Lower leg skin (tissue), 4 donors: ENCODE results near the gene RPL36. TPM values are rescaled to one million over a fixed set of nuclear protein-coding genes. Genes with fewer than 3 reads are reported as not detected.
"Not testable (repeated sequence)": the region's sequence is repeated elsewhere in the genome, so short reads cannot be mapped to it uniquely, and the experiment has no call there.

Source experiments
- DNase-seq, 2 donors: peaks; one replicate each; pipeline ENCODE4 v3.0.0-alpha.2; 2019; ENCODE audit warnings: low spot score in 2 of 2
- H3K4me3 ChIP-seq: fragments of 200-600 bp; sonication (generic); 2 replicates; pipeline ENCODE4 v1.5.1; 2017; ENCODE audit warnings: mild to moderate bottlenecking, low read depth; ENCODE audit not compliant: poor library complexity, severe bottlenecking
- CTCF ChIP-seq, 3 donors: fragments of 450-650 bp; IDR thresholded peaks; one replicate each; pipeline ENCODE4 v1.5.1; 2016; ENCODE audit warnings: antibody characterized with exemption in 3 of 3, mild to moderate bottlenecking in 3 of 3, moderate library complexity in 2 of 3
- POLR2A ChIP-seq, 2 donors: fragments of 450-650 bp; IDR thresholded peaks; one replicate each; pipeline ENCODE4 v1.6.1; 2016 to 2017; ENCODE audit warnings: antibody characterized with exemption in 2 of 2, mild to moderate bottlenecking in 1 of 2, moderate library complexity in 1 of 2
- WGBS, 2 donors: methylation state at CpG; one replicate each; pipeline ENCODE4 v1.1.5; 2018; 5-methylcytosine and 5-hydroxymethylcytosine counted together
- intact Hi-C: fragments of 100-400 bp; cut with DNase I; formaldehyde crosslinking; loops from one replicate; pipeline ENCODE4 v1.15.0; 2023; ENCODE audit warnings: low total_unique reads
- total RNA-seq, 4 donors: library from RNA; depleted of rRNA; stranded (reverse); fragments of >200 nt; gene quantifications; one replicate each; pipeline ENCODE4 v1.1.0, GENCODE V29; 2016

RPL36 gene
- total RNA-seq, 4 donors from 2014 or later: 1,101 to 1,427 (median 1,254) TPM

- intact Hi-C loops: no loop called here
- no peak for TF ChIP-seq CTCF (IDR thresholded peaks at IDR 0.05)
- no peak for TF ChIP-seq POLR2A (IDR thresholded peaks at IDR 0.05)
- WGBS, 2 donors: 24 to 28% methylated on average over 11 of the region's 11 CpGs
- DNase-seq: no peak
- no peak overlapping the region for H3K4me3 ChIP-seq
Observed at GRCh38 chr19:5718579-5719273, 28.6 kb downstream of the RPL36 start.

- 0% methylated on average over 38 to 48 of the region's 58 CpGs for WGBS, 2 donors
- intact Hi-C loops: no loop called here
- peak; percentile 34 to 91 for DNase-seq
- H3K4me3 ChIP-seq: peak overlapping the region; percentile 99
- no peak for TF ChIP-seq CTCF (IDR thresholded peaks at IDR 0.05)
Observed at GRCh38 chr19:5719274-5719960, 29.3 kb downstream of the RPL36 start.

GRCh38 chr19:5719961-5720790 is 30.1 kb downstream of the RPL36 start, which contains the start of the genes CATSPERD and LONP1:
CATSPERD (plus strand) TSS chr19:5720637; CDS start chr19:5720738, 101 bp downstream.
LONP1 (minus strand) TSS chr19:5720146; CDS start chr19:5720132, 14 bp downstream.
- peak in 1 of 3 donors; percentile 98 for TF ChIP-seq CTCF (IDR thresholded peaks at IDR 0.05)
- peak in 1 of 2 donors; percentile 70 for TF ChIP-seq POLR2A (IDR thresholded peaks at IDR 0.05)
- WGBS, 2 donors: 1% methylated on average over 54 to 60 of the region's 90 CpGs
- peak within 1 kb of the TSS; percentile 99 for H3K4me3 ChIP-seq
- intact Hi-C loops: no loop called here
- peak; percentile 97 to 99 for DNase-seq

GRCh38 chr19:5727453-5728050 is 37.5 kb downstream of the RPL36 start:
- DNase-seq: no peak
- TF ChIP-seq CTCF (IDR thresholded peaks at IDR 0.05) (no peak), POLR2A (IDR thresholded peaks at IDR 0.05) (no peak)
- WGBS, 2 donors: 92 to 98% methylated on average over 4 of the region's 4 CpGs
- intact Hi-C loops: no loop called here
- no peak overlapping the region for H3K4me3 ChIP-seq

- intact Hi-C loops, DNase-seq: not testable (repeated sequence)
- 75 to 86% methylated on average over 2 of the region's 2 CpGs for WGBS, 2 donors
Observed at GRCh38 chr19:5733172-5733571, 43.1 kb downstream of the RPL36 start.

More at GRCh38 chr19:5733172-5733571, 43.1 kb downstream of the RPL36 start:
- not testable (repeated sequence) for H3K4me3 ChIP-seq
